Psoas muscle (tissue), 8 donors: Measurements from ENCODE around the gene C9orf43. TPM values are rescaled to one million over a fixed set of nuclear protein-coding genes. Genes with fewer than 3 reads are reported as not detected.

Experiments
- ATAC-seq, 4 donors: fragments of 200-7000 bp; cut with Tn5 transposase; one replicate each; pipeline ENCODE4 v1.9.1; 2020; ENCODE audit warnings: moderate library complexity in 3 of 4, mild to moderate bottlenecking in 2 of 4
- DNase-seq, 2 donors: peaks; one replicate each; pipeline ENCODE4 v3.0.0-alpha.2; 2020
- H3K27ac ChIP-seq: fragments of 200-600 bp; one replicate; pipeline ENCODE4 v1.8.0; 2022
- H3K27me3 ChIP-seq, 3 donors: fragments of 200-600 bp in 1 of 3; one replicate each; pipeline versions ENCODE4 v1.6.1 to v1.8.0; 2013 to 2022; ENCODE audit warnings: low read length in 2 of 3, mild to moderate bottlenecking in 2 of 3, moderate library complexity in 1 of 3; ENCODE audit not compliant: insufficient read depth in 3 of 3
- H3K36me3 ChIP-seq, 2 donors: fragments of 200-600 bp in 1 of 2; one replicate each; pipeline versions ENCODE4 v1.6.1 to v1.8.0; 2013 to 2022; ENCODE audit warnings: low read depth in 1 of 2, mild to moderate bottlenecking in 1 of 2, moderate library complexity in 1 of 2; ENCODE audit not compliant: insufficient read depth in 1 of 2
- H3K4me1 ChIP-seq: fragments of 200-600 bp; one replicate; pipeline ENCODE4 v1.8.0; 2022
- H3K4me3 ChIP-seq: fragments of 200-600 bp; one replicate; pipeline ENCODE4 v1.8.0; 2022; ENCODE audit warnings: mild to moderate bottlenecking
- H3K9me3 ChIP-seq: fragments of 200-600 bp; one replicate; pipeline ENCODE4 v1.8.0; 2022
- CTCF ChIP-seq: fragments of 200-600 bp; IDR thresholded peaks from one replicate; pipeline ENCODE4 v1.8.0; 2022; ENCODE audit warnings: antibody characterized with exemption
- WGBS, 3 donors: extraction: QIAGEN DNeasy Blood & Tissue Kit; methylation state at CpG; one replicate each; pipeline versions ENCODE4 v1.1.6 to v1.1.7; 2013; 5-methylcytosine and 5-hydroxymethylcytosine counted together
- intact Hi-C, 2 donors: fragments of 100-400 bp; cut with DNase I; formaldehyde crosslinking; loops; one replicate each; pipeline versions ENCODE4 v1.11.0 to v1.14.2; 2022
- polyA plus RNA-seq, 3 donors: library from polyadenylated mRNA; stranded (reverse); fragments of 200-250 nt; gene quantifications; one replicate each; pipeline ENCODE4 v1.2.3, GENCODE V29; 2013
- total RNA-seq, 4 donors: library from RNA; stranded (reverse); fragmentation: NEBNext Ultra II Directional in 2 of 4; extraction: Animal tissue kit (Norgen Biotek cat#: 25700) in 2 of 4; gene quantifications; one replicate each; pipeline versions ENCODE4 v1.2.1 to v1.2.4, GENCODE V29; 2021 to 2023
- donor health status: healthy with polysubstance abuse.
- donor health status: DM: no; HTN: no; CAD: no; lungs with moderate emphysema.
- donor health status: Bipolar disorder and iron deficiency.
- donor health status: healthy.
- donor health status: DM: yes; HTN: yes; CAD: no.
- donor health status: DM: no; HTN: no; CAD: no.
- donor health status: DM: no; HTN: no; CAD: no.
- donor health status: DM: yes; HTN: yes; CAD: no.

Gene C9orf43
- total and polyA plus RNA-seq, 7 donors = 0.07 to 0.79 (median 0.73) TPM; not detected in 4

GRCh38 chr9:113389451-113389850 is 21.1 kb upstream of the C9orf43 start:
- Histone ChIP-seq H3K4me3 (no peak overlapping the region), H3K27ac (no peak overlapping the region), H3K9me3 (no peaks in the 10 kb centered on the region), H3K27me3 (no peaks in the 10 kb centered on the region), H3K36me3 (peaks cover 14 to 67% of the 10 kb centered on the region in 2 donors), H3K4me1 (no peaks in the 10 kb centered on the region)
- ATAC-seq (no peak), DNase-seq (no peak)
- WGBS, 3 donors = 90 to 92% (median 91%) methylated on average over 11 of the region's 11 CpGs
- TF ChIP-seq CTCF = no peak
- intact Hi-C loops = no loop called here

DNA sequence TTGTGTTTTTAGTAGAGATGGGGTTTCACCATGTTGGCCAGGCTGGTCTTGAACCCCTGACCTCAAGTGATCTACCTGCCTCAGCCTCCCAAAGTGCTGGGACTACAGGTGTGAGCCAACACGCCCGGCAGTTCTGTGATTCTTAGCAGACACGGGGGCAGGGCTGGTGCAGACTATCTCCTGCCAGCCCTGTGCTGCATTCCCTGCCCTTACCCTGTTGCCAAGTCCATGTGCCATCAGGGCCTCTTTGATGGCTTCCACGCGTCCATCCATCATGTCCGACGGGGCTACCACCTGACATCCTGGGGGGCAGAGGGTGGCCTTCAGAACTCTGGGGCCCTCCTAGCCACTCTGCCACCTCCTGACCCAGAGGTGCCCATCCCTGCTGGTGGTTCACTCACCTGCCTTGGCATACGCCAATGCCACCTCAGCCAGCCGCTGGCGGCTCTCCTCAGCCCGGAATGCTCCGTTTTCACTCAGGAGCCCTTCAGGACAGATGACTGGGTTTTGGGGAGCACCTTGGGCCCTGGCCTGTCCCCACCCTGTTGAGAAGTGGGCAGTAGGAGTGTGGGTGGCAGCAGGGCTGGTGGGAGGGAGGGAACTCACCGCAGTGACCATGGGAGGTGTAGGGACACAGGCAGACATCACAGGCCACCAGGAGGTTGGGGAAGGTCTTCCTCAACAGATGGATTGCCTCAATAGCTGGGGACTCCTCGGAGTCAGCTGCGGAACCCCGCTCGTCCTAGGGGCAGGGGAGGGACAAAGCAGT is 20.2 kb upstream of the C9orf43 start:
- no peak for TF ChIP-seq CTCF
- no peaks in the 10 kb centered on the region for H3K9me3 ChIP-seq
- DNase-seq (no peak), ATAC-seq (no peak)
- no peak overlapping the region for H3K4me3 ChIP-seq
- no peaks in the 10 kb centered on the region for H3K4me1 ChIP-seq
- intact Hi-C loops = no loop called here
- H3K27me3 ChIP-seq = no peaks in the 10 kb centered on the region
- peaks cover 14 to 70% of the 10 kb centered on the region in 2 donors for H3K36me3 ChIP-seq
- 94 to 98% (median 95%) methylated on average over 17 of the region's 17 CpGs for whole genome bisulfite sequencing, 3 donors
- H3K27ac ChIP-seq = no peak overlapping the region

GRCh38 chr9:113391917-113392316 is 18.6 kb upstream of the C9orf43 start:
- DNase-seq = no peak
- no peak overlapping the region for H3K4me3 ChIP-seq
- H3K27ac ChIP-seq = no peak overlapping the region
- no peaks in the 10 kb centered on the region for H3K9me3 ChIP-seq
- intact Hi-C loops = no loop called here
- no peaks in the 10 kb centered on the region for H3K4me1 ChIP-seq
- ATAC-seq = no peak
- TF ChIP-seq CTCF = no peak
- WGBS, 3 donors = 94 to 95% (median 94%) methylated on average over 7 of the region's 7 CpGs
- H3K36me3 ChIP-seq = peaks cover 14 to 70% of the 10 kb centered on the region in 2 donors
- H3K27me3 ChIP-seq = no peaks in the 10 kb centered on the region

DNA sequence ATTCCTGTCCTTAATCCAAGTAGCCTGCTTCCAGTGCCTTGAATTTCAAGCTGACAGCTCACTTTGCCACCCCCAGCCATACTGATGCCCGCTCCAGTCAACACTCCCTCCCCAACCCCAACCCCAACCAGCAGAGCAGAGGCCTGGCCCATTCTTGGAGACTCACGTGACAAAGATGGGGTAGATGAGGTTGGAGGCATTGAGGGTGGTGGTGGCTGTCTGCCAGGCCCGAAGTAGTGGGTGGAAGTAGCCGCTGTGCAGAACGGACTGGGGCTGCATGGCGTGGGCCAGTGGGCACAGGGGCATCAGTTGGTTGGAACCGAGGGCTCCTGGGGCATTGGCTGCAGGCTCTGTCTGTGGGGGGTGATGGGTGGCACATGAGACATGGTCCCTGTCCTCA is 17.3 kb upstream of the C9orf43 start:
- ATAC-seq = no peak
- H3K27me3 ChIP-seq = no peaks in the 10 kb centered on the region
- DNase-seq = no peak
- WGBS, 3 donors = 92 to 95% (median 95%) methylated on average over 7 of the region's 7 CpGs
- H3K4me3 ChIP-seq = no peak overlapping the region
- TF ChIP-seq CTCF = no peak
- H3K36me3 ChIP-seq = peaks cover 7 to 58% of the 10 kb centered on the region in 2 donors
- intact Hi-C loops = no loop called here
- H3K27ac ChIP-seq = no peak overlapping the region
- H3K9me3 ChIP-seq = no peaks in the 10 kb centered on the region
- peaks cover 3% of the 10 kb centered on the region for H3K4me1 ChIP-seq
